HG03025 (cell line): ENCODE data around the gene GNG14.
"Not testable (repeated sequence)": the region's sequence is repeated elsewhere in the genome, so short reads cannot be mapped to it uniquely, and the experiment has no call there.

ENCODE experiments used
- ATAC-seq: cut with Tn5 transposase; IDR thresholded peaks from one replicate; pipeline ENCODE4 v1.9.1; 2021; ENCODE audit warnings: mild to moderate bottlenecking, moderate library complexity; ENCODE audit not compliant: unreplicated experiment, low FRiP score

GNG14 gene

GRCh38 chr19:12666265-12667048, 21.3 kb upstream of the GNG14 start, which contains the start of the genes MAN2B1 and WDR83:
TSS of gene MAN2B1 (minus strand) at chr19:12666742. CDS start at chr19:12666701, 41 bp downstream.
TSS of gene WDR83 (plus strand) at chr19:12666807. CDS start at chr19:12669791, 2,984 bp downstream.
- peak; percentile 43 for ATAC-seq

- no peak for ATAC-seq
Measured at GRCh38 chr19:12667731-12668302, 20.0 kb upstream of the GNG14 start.

- no peak for ATAC-seq
Measured at GRCh38 chr19:12668346-12668745, 19.5 kb upstream of the GNG14 start.

GRCh38 chr19:12668932-12669269, 18.9 kb upstream of the GNG14 start:
- ATAC-seq: no peak

GRCh38 chr19:12669270-12670158, 18.3 kb upstream of the GNG14 start:
- ATAC-seq: no peak

- no peak for ATAC-seq
Measured at GRCh38 chr19:12670159-12670928, 17.5 kb upstream of the GNG14 start.

- ATAC-seq: no peak
Measured at GRCh38 chr19:12672744-12673143, 15.1 kb upstream of the GNG14 start.

GRCh38 chr19:12675399-12675798, 12.4 kb upstream of the GNG14 start:
- ATAC-seq: no peak

GRCh38 chr19:12675940-12676339, 11.9 kb upstream of the GNG14 start:
- ATAC-seq: no peak

GRCh38 chr19:12676384-12676792, 11.4 kb upstream of the GNG14 start:
- no peak for ATAC-seq

- no peak for ATAC-seq
Measured at GRCh38 chr19:12676928-12677327, 10.9 kb upstream of the GNG14 start.

- ATAC-seq: not testable (repeated sequence)
Measured at GRCh38 chr19:12678039-12678438, 9.8 kb upstream of the GNG14 start.

GRCh38 chr19:12680034-12680433, 7.8 kb upstream of the GNG14 start:
- no peak for ATAC-seq

GRCh38 chr19:12681074-12681987, 6.5 kb upstream of the GNG14 start, which contains the start of gene DHPS:
TSS of gene DHPS (minus strand) at chr19:12681880. CDS start at chr19:12681766, 114 bp downstream.
- ATAC-seq: peak; percentile 60

- ATAC-seq: no peak
Measured at GRCh38 chr19:12685831-12686230, 2.0 kb upstream of the GNG14 start.

- no peak for ATAC-seq
Measured at GRCh38 chr19:12689012-12689411, 1.2 kb downstream of the GNG14 start.

- ATAC-seq: no peak
Measured at GRCh38 chr19:12689581-12690216, 1.9 kb downstream of the GNG14 start.

- no peak for ATAC-seq
Measured at GRCh38 chr19:12692960-12693359, 5.2 kb downstream of the GNG14 start.

- ATAC-seq: no peak
Measured at GRCh38 chr19:12694641-12695040, 6.8 kb downstream of the GNG14 start.
